Kasumi-1 (cell line): ENCODE results near the gene TRIO.

Experiments
- DNase-seq, 2 experiments: peaks; one replicate each; lab custom pipeline; 2025; lab: John Stamatoyannopoulos, UW

TRIO gene

GRCh38 chr5:14148483-14148882 lies 5.3 kb downstream of the TRIO start:
- DNase-seq: no peak

GRCh38 chr5:14148890-14149671 lies 5.9 kb downstream of the TRIO start:
- no peak for DNase-seq

GRCh38 chr5:14149672-14150274 lies 6.6 kb downstream of the TRIO start:
- no peak for DNase-seq

GRCh38 chr5:14151416-14151815 lies 8.3 kb downstream of the TRIO start:
- DNase-seq: no peak

GRCh38 chr5:14153071-14153864 lies 10.1 kb downstream of the TRIO start:
- no peak for DNase-seq

GRCh38 chr5:14153932-14154731 lies 11.0 kb downstream of the TRIO start:
- peak; percentile 59 for DNase-seq

- peak; percentile 60 to 64 for DNase-seq
These were observed 11.9 kb downstream of the TRIO start for GRCh38 chr5:14155075-14155474.

- no peak for DNase-seq
These were observed 12.6 kb downstream of the TRIO start for GRCh38 chr5:14155739-14156138.

- no peak for DNase-seq
These were observed 13.1 kb downstream of the TRIO start for GRCh38 chr5:14156290-14156649.

- DNase-seq: peak; percentile 71 to 76
These were observed 13.7 kb downstream of the TRIO start for GRCh38 chr5:14156650-14157492.

GRCh38 chr5:14157493-14157782 lies 14.3 kb downstream of the TRIO start:
- DNase-seq: no peak

- no peak for DNase-seq
These were observed 15.9 kb downstream of the TRIO start for GRCh38 chr5:14158890-14159666.

- no peak for DNase-seq
These were observed 18.8 kb downstream of the TRIO start for GRCh38 chr5:14161825-14162556.

- DNase-seq: no peak
These were observed 21.3 kb downstream of the TRIO start for GRCh38 chr5:14164164-14165163.

GRCh38 chr5:14165375-14166106 lies 22.4 kb downstream of the TRIO start:
- no peak for DNase-seq

- DNase-seq: no peak
These were observed 23.3 kb downstream of the TRIO start for GRCh38 chr5:14166437-14166836.

GRCh38 chr5:14167211-14167845 lies 24.2 kb downstream of the TRIO start:
- DNase-seq: peak; percentile 19 to 27
